HG03060 (cell line): Measurements from ENCODE around the gene SYF2.

ENCODE experiments used
- ATAC-seq: cut with Tn5 transposase; IDR thresholded peaks from one replicate; pipeline ENCODE4 v1.9.1; 2021; ENCODE audit warnings: low read depth, moderate number of reproducible peaks; ENCODE audit not compliant: unreplicated experiment

SYF2 gene

GRCh38 chr1:25186161-25187007 is 45.9 kb downstream of the SYF2 start:
- ATAC-seq: no peak

- no peak for ATAC-seq
Observed at GRCh38 chr1:25185409-25186160, 46.7 kb downstream of the SYF2 start.

GRCh38 chr1:25184001-25184762 is 48.1 kb downstream of the SYF2 start:
- ATAC-seq: no peak

GRCh38 chr1:25183126-25183980 is 48.9 kb downstream of the SYF2 start:
- no peak for ATAC-seq

- no peak for ATAC-seq
Observed at GRCh38 chr1:25182629-25183028, 49.7 kb downstream of the SYF2 start.

- ATAC-seq: no peak
Observed at GRCh38 chr1:25180996-25181395, 51.3 kb downstream of the SYF2 start.

- no peak for ATAC-seq
Observed at GRCh38 chr1:25178917-25179561, 53.3 kb downstream of the SYF2 start.

- no peak for ATAC-seq
Observed at GRCh38 chr1:25174730-25175612, 57.3 kb downstream of the SYF2 start.

- ATAC-seq: no peak
Observed at GRCh38 chr1:25174363-25174729, 58.0 kb downstream of the SYF2 start.

GRCh38 chr1:25173809-25174340 is 58.4 kb downstream of the SYF2 start:
- no peak for ATAC-seq
